GM19193 (cell line): ENCODE measurements around the gene ZNF521.

Experiments
- POLR2A ChIP-seq: IDR thresholded peaks from 4 replicates; pipeline ENCODE4 v1.6.1; 2011; ENCODE audit not compliant: insufficient read depth, insufficient read length; ENCODE audit errors: extremely low read depth

Gene ZNF521

DNA sequence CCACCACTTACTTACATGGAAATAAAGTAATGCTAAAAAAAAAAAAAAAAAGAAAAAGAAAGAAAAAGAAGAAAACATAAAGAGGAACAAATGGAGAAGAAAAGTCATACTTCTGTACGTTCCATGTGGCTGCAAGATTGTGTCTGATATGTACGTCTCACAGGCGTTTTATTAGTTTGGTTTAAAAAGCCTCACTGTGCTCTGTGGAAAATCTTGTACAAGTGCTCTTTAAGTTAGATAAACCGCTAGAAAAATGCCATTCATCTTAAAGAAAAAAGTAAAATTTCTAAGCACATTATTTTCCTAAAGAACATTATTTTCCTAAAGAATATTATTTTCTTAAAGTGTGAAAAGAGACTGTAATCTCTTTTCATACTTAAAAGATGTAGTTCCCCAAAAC lies 165.1 kb downstream of the ZNF521 start:
- no peak for TF ChIP-seq POLR2A

DNA sequence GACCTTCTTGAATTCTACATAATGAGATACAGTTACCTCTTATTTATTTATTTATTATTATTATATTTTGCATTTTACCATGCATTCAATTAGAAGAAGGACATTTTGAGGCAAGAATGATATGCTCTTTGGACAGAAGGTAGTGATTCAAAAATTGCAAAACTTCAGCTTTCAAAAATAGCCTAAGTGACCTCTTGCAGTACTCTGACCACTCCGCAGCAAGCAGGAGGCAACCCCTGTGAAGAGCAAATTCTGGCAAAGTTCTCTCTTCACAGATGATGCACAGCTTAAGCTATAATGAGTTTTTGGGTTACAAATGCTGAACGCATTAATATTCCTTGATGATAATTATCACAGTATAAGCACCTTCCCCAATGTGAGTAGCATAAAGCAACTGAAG lies 170.0 kb downstream of the ZNF521 start:
- no peak for TF ChIP-seq POLR2A

DNA sequence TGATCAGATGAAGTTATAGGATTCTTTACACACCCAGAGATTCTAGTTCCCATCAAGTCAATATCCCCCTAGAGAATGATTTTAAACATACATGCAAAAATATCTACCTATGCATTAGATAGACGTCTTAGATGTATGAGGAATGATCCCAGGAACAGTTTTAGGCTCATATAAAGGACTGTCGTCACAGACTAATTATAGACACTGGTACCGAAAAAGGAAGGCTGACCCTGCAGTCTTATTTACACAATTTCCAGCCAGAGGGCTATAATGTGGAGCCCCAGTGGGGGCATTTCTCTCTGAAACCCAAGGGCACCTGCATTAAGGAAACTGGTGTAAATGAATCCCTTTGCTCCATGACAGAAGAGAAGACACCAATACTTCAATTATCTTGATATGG lies 170.4 kb downstream of the ZNF521 start:
- TF ChIP-seq POLR2A, result no peak

DNA sequence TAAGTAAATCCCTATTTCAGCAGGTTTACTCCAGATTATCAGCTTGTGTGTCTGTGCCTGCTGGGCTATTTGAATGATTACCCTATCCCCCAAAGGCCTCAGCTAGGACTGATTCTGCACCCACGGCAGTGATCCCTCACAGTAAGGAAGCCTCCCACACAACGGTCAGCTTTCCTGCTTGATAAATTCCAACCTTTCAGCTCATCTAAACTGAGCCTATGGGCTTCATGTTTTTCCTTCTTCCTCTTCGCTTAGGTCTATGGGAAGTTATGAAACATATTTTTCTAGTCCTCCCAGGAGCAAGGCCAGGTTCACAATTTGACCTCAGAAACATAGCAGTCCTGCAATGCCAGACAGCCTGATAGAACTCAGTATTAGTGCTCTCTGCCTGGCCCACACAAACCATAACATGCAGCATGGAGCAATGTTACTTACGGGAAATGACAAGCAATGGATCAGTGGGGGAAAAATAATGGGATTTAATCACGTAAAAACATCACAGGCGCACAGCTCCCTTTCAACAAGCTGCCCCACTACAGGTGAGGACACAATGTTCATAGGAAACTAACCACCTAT lies 170.9 kb downstream of the ZNF521 start:
- no peak for TF ChIP-seq POLR2A

DNA sequence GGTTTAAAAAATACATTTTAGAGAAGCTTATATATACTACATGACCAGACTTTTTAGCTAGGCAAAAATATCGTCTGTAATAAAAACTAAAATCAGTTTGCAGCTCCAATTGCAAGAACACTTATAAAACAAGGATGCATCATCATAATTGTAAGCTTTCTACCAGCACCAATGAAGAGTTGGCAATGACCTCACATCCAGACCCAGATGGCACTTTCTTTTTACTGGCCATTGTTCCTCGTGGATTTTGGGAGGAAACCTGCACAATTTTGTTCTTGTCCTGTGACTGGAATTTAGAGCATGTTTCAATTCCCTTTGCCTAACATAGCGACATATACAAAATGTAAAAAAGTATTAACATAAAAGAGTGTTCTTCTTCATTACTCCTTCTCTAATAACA lies 174.3 kb downstream of the ZNF521 start:
- TF ChIP-seq POLR2A, result no peak

DNA sequence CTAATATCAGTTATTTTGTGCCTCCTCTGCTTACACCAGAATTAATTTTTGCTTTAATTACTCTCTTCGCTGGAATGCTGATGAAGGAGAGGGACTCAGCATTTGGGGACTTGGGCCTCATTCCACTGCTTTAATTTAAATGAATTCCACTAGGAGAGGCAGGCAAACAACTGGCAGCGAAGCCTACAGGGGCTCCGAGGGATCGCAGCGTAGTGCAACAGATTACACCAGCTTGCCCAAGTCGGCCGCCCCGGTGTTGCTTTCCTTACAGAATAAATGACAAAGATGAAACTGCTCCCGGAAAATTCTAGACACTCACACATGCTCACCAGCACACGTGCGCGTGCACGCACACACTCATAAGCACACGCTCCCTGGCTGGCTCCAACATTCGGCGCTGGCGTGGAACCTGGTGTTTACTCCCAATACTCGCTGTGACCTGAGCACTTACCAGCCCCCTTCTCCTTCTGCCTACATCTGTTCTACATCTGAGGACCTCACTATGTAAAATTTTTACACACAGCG lies 175.4 kb downstream of the ZNF521 start:
- no peak for TF ChIP-seq POLR2A

DNA sequence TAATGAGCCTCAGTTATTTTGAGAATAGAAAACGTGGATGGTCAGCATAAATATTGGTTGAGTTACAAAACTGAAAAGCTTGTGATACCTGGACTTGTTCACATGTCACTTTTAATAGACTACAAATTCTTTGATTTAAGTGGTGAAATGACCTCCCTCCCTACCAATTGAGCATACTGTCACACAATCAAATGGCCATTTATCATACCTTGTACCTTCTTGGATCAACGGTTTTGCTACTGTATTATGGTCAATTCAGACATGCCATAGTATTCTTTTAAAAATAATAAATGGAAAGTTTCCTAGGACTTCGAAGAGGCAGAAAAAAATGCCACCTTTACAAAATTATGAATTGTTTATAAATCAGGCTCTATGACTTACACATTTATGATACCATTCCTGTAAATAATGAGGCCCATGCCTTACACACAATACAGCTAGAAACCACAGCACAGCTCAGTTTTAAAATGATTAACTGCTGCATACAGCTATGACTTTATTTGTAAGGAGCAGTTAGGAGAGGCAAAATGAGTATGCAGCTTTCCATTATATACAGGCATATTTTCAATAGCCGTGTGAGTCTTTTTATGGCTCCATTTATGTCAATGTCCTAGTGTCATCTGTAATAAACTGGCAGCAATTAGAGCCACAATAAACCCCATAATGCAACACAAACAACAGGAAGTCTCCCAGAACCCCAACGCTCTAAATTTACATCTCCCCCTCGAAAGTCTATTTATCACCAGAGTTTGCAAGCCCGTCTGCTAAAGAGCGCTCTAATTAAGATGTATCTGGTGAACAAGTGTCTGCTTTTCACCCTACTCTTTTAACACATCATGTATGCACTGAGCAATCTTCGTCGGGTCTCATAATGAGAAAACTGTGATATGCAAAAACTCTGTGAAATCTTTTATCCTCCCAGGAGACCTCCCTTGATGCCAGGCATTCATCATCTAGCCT lies 176.1 kb downstream of the ZNF521 start:
- no peak for TF ChIP-seq POLR2A

DNA sequence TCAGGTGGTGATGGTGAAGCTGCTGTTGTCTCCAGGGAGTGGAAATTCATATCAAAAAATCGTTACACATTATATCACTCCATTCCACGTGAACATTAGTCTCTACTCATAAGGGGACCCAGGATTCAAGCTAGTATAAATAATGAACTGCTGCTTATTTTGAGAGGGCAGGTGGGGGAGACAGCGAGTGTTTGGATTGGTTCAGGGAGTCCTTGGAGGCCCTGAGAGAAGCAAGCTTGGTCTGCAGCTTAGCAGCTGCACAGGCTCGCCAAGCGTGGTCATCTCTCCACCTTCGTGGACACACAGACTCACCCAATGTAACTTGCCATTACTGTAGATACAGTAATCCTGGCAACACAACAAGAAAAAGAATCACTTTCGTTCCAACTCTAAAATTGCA lies 177.6 kb downstream of the ZNF521 start:
- no peak for TF ChIP-seq POLR2A

DNA sequence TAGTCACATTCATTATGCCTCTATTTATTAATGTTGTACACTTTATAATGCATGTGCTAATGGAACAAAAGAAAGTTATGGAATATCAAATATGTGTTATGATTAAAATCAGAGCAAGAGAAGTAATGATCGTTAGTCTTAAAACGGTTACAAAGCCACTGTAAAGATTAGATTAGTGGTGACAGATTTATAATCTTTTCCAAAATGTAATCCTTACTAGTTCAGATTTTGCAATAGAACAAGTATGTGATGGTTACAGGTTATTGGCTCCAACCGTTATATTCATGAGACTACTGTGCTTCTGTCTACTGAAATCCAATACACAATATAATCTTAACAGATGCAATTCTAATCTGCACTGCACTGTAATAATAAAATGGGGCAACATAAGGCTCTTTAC lies 180.6 kb downstream of the ZNF521 start:
- no peak for TF ChIP-seq POLR2A

DNA sequence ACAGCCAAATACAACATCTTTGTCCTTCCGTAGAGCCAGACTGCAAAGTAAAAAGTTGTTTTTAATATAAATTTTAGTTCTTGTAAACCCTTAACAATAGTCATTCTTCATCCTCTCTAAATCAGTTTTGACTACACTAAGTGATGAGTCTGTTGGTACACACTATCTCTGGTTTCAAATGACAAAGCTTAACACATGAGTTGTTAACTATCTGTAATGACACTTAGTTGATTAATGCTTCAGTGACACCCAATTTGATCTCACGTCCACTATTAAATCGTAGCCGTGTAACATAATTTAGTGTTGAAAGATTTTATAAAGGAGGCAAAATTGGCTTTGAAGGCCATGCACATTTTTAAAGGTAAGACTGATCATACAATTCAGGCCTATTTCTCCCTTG lies 181.6 kb downstream of the ZNF521 start:
- TF ChIP-seq POLR2A, result no peak

DNA sequence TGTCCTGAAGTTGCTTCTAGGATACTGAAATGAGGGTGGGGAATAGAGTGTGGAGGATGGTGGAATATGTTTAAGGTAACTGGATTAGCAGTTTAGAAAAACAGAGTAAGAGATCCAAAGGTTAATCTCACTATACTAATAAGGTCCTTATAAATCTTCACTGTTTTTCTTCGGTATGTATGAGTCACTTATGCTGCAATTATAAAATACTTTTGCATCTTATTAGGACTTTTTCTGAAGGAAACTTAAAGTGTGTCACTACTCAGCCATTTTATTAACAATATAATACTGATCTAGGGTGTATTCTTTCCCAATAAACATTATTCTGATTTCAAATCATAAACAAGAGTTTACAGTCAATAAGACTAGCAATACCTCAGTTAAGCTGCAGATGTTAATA lies 182.3 kb downstream of the ZNF521 start:
- TF ChIP-seq POLR2A, result no peak

DNA sequence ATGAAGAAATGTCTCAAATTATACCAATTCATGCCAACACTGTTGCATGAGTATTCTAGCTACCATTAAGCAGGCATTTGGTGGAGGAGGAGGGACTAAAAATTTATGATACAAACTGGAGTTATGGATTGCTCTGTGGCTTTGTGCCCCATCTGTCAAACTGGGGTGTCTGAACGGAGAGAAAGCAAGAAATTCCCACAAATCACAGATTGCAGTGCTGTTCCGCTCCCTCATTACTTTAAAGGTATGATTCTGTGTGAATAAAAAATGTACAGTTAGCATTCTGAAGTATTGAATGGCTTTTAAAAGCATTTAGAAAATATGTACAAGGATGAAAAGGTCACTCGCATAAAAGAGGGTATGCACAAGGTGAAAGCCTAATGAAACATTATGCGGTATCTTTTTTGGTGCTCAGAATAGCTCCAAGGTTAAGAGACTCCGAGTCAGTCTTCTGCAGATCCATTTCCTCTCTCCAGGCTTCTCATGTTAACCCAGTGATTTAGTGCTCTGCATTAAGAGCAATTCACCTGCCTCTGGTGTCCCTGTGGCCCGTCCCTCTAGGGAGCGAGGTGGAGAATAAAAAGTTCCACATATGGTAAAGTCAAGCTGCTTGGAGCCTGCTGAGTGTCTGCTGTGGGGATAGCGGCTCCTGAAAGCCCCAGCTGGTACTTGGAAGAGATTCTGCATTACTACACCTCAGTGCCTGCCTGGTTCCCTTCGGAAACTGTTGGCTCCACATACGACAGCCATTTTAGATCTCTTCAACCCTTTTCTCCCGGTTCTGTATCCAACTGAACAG lies 184.2 kb downstream of the ZNF521 start:
- no peak for TF ChIP-seq POLR2A

DNA sequence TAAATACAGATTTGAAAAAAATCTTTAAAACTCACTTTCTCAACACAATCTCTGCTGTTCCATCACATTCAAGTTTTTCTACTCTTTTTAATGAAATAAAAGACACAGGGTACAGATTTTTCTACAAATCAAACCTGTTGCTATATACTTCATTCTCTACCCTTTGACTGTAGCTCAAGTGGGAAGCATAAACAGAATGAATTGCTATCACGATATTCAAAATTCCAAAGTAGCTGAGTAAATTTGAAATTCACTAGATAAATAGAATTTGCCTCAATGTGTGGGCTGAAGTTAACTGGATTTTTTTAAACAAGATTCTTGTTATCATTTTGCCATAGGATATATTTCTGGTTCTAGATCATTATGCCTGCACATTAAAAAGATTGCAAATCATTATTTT lies 185.9 kb downstream of the ZNF521 start:
- no peak for TF ChIP-seq POLR2A

DNA sequence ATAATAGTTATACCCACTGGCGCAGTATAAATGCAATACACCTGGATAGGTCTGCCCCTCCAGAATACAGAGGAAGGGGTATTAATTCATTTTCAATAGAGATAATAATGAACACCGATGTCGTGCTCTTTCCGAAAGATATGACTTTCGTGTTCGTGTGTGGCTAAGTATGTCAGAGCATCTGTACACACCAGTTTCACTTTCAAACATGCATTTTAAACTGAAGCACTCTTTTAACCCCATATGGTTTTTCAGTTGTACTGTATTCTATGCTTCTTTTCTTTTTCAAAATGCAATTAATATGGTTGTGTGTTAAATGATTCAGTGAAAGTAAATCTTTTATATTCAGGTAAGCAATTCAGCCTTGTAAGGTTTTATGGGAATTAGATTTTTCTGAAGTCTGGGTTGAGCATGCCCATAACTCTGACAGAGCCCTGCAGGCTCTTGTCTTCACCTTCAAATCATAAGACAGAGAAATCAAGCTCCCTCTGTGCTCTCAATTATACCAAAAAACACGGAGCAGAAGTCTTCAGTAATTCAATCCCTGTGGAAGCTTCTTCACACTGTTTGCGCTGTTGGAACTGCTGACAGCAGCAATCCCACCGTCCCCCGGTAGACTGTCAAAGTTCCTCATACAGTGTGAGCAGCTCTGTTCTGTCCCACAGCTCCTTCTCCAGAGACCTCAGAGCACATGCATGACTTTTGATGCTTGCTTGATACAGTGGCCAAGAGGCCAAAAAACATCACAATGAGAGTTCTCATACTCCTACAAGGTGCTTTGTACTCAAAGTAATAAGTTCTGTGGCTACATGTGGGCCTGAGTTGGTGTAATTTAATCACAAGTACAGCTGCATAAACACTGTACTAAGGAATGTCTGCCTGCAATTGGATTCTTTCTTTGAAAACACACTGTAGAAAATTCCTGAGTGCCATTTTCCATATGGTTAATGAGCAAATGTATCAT lies 186.8 kb downstream of the ZNF521 start:
- TF ChIP-seq POLR2A, result no peak

DNA sequence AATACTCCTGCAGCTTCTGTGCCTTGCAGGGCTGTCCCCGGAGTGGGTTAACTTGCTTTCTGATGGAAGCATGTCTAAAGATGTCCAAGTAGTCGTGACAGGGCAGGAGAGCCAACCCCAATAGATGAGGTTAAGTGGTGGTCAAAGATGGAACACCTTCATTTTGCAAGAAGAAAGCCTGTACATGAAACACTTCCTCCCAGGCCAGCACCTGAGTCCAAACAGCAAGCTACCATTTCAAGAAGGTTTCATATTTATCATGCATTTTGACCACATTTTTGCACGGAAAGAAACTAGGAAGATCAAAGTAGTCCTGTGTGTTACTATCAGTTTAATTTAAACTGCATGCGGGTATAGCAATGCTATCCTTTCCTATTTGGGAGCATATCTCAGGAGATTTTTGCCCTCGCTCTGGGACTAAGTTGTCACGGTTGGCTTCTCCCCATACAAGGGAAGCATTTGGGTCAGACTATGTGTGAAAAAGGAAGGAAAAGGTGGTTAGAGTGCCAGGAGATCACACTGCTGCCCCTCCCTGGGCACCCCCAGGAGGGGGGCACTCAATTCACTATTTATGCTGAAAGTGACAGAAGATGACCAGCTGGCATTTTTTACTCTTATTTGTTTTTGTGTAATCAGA lies 187.6 kb downstream of the ZNF521 start:
- no peak for TF ChIP-seq POLR2A

DNA sequence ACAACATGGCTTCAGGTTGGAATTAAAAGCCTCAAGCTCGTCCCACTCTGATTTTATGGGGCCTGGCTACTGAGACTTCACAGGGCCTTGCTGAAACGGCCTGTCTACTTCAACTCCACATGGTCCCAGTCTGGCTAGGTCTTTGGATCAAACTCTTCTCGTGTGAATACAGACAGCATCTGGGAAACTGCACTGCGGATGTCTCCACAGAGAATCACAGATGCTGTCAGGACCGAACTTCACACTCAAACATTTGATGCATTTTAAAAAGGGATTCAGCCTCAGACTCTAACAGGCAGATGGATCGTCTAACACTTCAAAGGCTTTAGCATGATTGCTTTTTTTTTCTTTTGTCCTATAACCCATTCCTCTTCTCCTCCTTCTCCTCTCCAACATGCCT lies 198.5 kb downstream of the ZNF521 start:
- no peak for TF ChIP-seq POLR2A
